Stomach smooth muscle (tissue), 2 donors: ENCODE data around the gene BYSL.

Experiments
- H3K27ac ChIP-seq: one replicate; pipeline ENCODE4 v1.7.0; 2013; ENCODE audit warnings: mild to moderate bottlenecking, low read length, inconsistent platforms
- H3K27me3 ChIP-seq, 2 donors: one replicate each; pipeline ENCODE4 v1.7.0; 2013; ENCODE audit warnings: low read length in 2 of 2; ENCODE audit not compliant: insufficient read depth in 2 of 2, control insufficient read depth in 1 of 2
- H3K36me3 ChIP-seq, 2 donors: one replicate each; pipeline ENCODE4 v1.7.0; 2013; ENCODE audit warnings: low read length in 2 of 2; ENCODE audit not compliant: control insufficient read depth in 2 of 2, insufficient read depth in 2 of 2
- H3K4me1 ChIP-seq: one replicate; pipeline ENCODE4 v1.7.0; 2013; ENCODE audit warnings: low read length; ENCODE audit not compliant: control insufficient read depth, insufficient read depth
- H3K4me3 ChIP-seq, 2 donors: one replicate each; pipeline ENCODE4 v1.7.0; 2013; ENCODE audit warnings: low read length in 2 of 2
- H3K9ac ChIP-seq, 2 donors: one replicate each; pipeline ENCODE4 v1.7.0; 2013; ENCODE audit warnings: low read length in 2 of 2, mild to moderate bottlenecking in 1 of 2
- H3K9me3 ChIP-seq, 2 donors: one replicate each; pipeline ENCODE4 v1.7.0; 2013; ENCODE audit warnings: low read length in 2 of 2; ENCODE audit not compliant: control insufficient read depth in 2 of 2
- donor health status: healthy.
- donor health status: Pancreatic carcinoma.

The BYSL gene

DNA sequence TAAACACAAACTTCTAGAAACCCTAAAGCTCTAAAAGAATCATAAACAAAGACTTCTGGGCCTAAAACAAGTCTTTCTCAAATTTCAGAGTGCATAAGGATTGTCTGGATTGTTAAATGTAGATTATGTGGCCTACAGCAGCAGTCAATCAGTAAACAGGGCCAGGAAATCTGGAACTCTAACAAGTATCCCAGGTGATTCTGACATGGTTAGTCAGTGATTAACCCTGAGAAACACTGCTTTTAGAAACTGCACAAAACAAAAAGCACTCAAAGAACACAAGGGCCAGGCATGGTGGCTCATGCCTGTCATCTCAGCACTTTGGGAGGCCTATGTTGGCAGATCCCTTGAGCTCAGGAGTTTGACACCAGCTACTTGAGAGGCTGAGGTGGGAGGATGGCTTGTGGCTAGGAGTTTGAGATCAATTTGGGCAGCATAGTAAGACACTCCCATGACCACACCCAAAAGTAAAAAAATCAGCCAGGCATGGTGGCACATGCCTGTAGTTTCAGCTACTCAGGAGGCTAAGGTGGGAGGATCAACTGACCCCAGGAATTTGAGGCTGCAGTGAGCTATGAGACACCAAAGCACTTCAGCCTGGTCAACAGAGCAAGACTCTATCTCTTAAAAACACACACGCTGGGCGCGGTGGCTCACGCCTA lies 6.3 kb upstream of the BYSL start:
- Histone ChIP-seq H3K36me3 (peaks cover 13 to 27% of the 10 kb centered on the region in 2 donors), H3K27ac (no peak overlapping the region), H3K4me3 (no peak overlapping the region), H3K9me3 (no peaks in the 10 kb centered on the region), H3K4me1 (peaks cover 5% of the 10 kb centered on the region), H3K9ac (no peak overlapping the region), H3K27me3 (no peaks in the 10 kb centered on the region)

GRCh38 chr6:41917528-41917927 lies 3.8 kb upstream of the BYSL start:
- H3K27me3 ChIP-seq = no peaks in the 10 kb centered on the region
- H3K9ac ChIP-seq = no peak overlapping the region
- H3K36me3 ChIP-seq = peaks cover 13 to 27% of the 10 kb centered on the region in 2 donors
- H3K9me3 ChIP-seq = no peaks in the 10 kb centered on the region
- no peak overlapping the region for H3K27ac ChIP-seq
- H3K4me1 ChIP-seq = peaks cover 20% of the 10 kb centered on the region
- H3K4me3 ChIP-seq = no peak overlapping the region

DNA sequence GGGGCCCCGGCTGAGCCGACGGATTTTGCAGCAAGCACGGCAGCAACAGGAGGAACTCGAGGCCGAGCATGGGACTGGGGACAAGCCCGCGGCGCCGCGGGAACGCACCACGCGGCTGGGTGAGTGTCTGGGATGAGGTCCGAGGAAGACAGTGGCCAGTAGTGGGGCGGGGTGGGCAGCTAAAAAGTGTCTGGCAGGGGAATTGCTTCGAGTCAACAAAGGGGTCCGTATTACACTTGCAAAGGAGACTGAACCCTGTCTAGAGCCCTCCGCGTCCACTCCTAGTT lies 356 bp downstream of the BYSL start:
- Histone ChIP-seq H3K4me1 (peaks cover 20% of the 10 kb centered on the region), H3K9me3 (no peaks in the 10 kb centered on the region), H3K9ac (peak overlapping the region; percentile 88 to 99), H3K4me3 (peak overlapping the region; percentile 98 to 99), H3K27ac (peak overlapping the region; percentile 98), H3K27me3 (no peaks in the 10 kb centered on the region), H3K36me3 (peaks cover 1 to 2% of the 10 kb centered on the region in 2 donors)

DNA sequence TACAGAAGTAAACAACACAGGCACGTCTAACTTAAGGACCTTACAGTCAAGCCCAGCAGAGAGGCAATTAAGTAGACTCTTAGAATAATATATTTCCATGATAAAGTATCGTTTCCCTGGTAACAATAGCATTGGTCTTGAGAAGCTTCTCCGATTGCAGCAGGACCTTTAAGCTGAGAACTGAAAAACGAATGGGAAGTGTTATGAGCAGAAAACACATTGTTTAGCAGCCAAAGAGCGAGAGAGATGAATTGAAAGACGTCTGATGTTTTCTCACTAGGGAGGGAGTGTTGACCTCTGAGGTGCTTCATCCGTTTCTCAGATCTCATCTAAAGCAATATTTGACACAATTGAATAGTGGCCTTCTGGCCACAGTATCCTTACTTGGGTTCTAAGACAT lies 855 bp downstream of the BYSL start:
- H3K9ac ChIP-seq = peak overlapping the region; percentile 88 to 99
- H3K4me3 ChIP-seq = peak overlapping the region; percentile 98 to 99
- peaks cover under 1 to 3% of the 10 kb centered on the region in 2 donors for H3K36me3 ChIP-seq
- H3K9me3 ChIP-seq = no peaks in the 10 kb centered on the region
- H3K4me1 ChIP-seq = peaks cover 20% of the 10 kb centered on the region
- no peaks in the 10 kb centered on the region for H3K27me3 ChIP-seq
- no peak overlapping the region for H3K27ac ChIP-seq

- H3K9me3 ChIP-seq = no peaks in the 10 kb centered on the region
- no peak overlapping the region for H3K9ac ChIP-seq
- peaks cover 43 to 44% of the 10 kb centered on the region in 2 donors for H3K36me3 ChIP-seq
- no peak overlapping the region for H3K27ac ChIP-seq
- no peak overlapping the region for H3K4me3 ChIP-seq
- H3K4me1 ChIP-seq = peaks cover 2% of the 10 kb centered on the region
- no peaks in the 10 kb centered on the region for H3K27me3 ChIP-seq
Observed at GRCh38 chr6:41927253-41927652, 6.0 kb downstream of the BYSL start.

- no peak overlapping the region for H3K27ac ChIP-seq
- H3K9ac ChIP-seq = no peak overlapping the region
- H3K27me3 ChIP-seq = no peaks in the 10 kb centered on the region
- H3K4me3 ChIP-seq = no peak overlapping the region
- H3K36me3 ChIP-seq = peaks cover 59 to 64% of the 10 kb centered on the region in 2 donors
- H3K4me1 ChIP-seq = no peaks in the 10 kb centered on the region
- no peaks in the 10 kb centered on the region for H3K9me3 ChIP-seq
Observed at GRCh38 chr6:41929924-41930323, 8.6 kb downstream of the BYSL start.

GRCh38 chr6:41931792-41932191 lies 10.5 kb downstream of the BYSL start:
- Histone ChIP-seq H3K36me3 (peaks cover 72% of the 10 kb centered on the region in 2 donors), H3K27ac (no peak overlapping the region), H3K9me3 (no peaks in the 10 kb centered on the region), H3K27me3 (no peaks in the 10 kb centered on the region), H3K4me1 (peaks cover 10% of the 10 kb centered on the region), H3K9ac (no peak overlapping the region), H3K4me3 (no peak overlapping the region)

DNA sequence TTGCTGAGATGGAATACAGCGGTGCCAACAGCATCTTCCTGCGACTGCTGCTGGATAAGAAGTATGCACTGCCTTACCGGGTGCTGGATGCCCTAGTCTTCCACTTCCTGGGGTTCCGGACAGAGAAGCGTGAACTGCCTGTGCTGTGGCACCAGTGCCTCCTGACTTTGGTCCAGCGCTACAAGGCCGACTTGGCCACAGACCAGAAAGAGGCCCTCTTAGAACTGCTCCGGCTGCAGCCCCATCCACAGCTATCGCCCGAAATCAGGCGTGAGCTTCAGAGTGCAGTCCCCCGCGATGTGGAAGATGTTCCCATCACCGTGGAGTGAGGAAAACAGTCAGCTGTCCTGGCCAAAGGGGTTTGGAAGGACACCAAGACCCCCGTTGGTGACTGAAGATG lies 11.1 kb downstream of the BYSL start:
- Histone ChIP-seq H3K4me3 (no peak overlapping the region), H3K27me3 (no peaks in the 10 kb centered on the region), H3K9me3 (no peaks in the 10 kb centered on the region), H3K4me1 (peaks cover 11% of the 10 kb centered on the region), H3K27ac (no peak overlapping the region), H3K9ac (no peak overlapping the region), H3K36me3 (peaks cover 70% of the 10 kb centered on the region in 2 donors)

DNA sequence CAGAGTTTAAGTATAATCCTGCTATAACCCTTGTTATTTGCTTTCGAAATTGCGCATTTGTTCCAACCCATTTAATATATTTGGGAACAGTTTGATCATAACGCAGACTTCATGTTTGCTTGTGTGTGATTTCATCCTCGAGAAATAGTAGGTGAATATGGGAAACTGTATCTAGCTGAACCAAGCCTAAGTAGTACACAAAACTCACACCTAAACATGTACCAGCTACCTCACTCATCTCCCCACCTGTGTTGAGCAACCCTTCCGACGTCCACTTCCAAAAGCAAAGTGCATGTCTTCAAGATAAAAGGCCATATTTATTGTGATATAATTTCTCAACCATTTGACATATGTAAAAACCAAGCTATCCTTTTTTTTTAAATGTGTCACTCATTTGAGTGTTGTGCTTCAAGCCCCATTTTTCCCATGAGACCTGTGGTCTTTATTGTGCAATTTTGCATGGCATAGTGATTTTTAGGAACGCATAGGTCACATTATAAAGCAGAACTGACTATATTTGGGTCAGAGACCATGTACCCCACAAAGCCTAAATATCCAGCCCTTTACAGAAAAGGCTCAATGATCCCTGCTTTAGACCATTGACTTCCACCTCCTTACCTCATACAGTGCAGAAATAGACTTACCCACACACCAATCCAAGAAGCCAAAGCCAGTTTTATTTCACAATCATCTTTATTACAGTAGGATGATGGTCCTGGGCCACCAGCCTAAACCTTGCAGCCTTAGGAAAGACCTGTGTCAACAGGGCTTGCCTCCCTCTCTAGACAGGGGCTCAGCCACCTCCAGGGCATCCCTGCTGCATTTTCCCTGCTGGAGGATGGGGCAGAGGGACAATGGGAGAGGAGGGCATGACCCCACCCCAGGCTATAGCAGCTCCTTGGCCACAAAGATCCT lies 13.2 kb downstream of the BYSL start:
- H3K4me3 ChIP-seq = no peak overlapping the region
- no peak overlapping the region for H3K27ac ChIP-seq
- peaks cover 51 to 55% of the 10 kb centered on the region in 2 donors for H3K36me3 ChIP-seq
- H3K4me1 ChIP-seq = peaks cover 28% of the 10 kb centered on the region
- no peaks in the 10 kb centered on the region for H3K27me3 ChIP-seq
- no peaks in the 10 kb centered on the region for H3K9me3 ChIP-seq
- no peak overlapping the region for H3K9ac ChIP-seq

DNA sequence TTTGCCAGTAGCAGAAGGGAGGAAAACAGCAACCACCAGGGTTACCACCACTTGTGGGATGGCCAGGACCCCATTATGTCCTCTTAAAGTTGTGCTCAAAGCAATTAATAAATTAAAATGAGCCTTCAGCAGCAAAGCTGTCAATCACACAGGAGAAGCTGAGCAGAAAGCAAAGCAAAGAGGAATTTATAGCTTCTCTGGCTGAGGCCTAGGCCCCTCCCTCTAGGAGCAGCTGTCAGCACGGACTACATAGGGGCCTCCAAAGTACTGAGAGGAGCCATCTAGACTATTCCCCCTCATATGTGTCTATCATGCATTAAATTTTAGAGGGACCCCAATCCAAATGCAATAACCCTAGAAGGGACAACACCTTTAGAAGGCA lies 13.9 kb downstream of the BYSL start:
- Histone ChIP-seq H3K4me3 (no peak overlapping the region), H3K27ac (no peak overlapping the region), H3K27me3 (no peaks in the 10 kb centered on the region), H3K9me3 (no peaks in the 10 kb centered on the region), H3K36me3 (peaks cover 44 to 49% of the 10 kb centered on the region in 2 donors), H3K9ac (no peak overlapping the region), H3K4me1 (peaks cover 34% of the 10 kb centered on the region)

DNA sequence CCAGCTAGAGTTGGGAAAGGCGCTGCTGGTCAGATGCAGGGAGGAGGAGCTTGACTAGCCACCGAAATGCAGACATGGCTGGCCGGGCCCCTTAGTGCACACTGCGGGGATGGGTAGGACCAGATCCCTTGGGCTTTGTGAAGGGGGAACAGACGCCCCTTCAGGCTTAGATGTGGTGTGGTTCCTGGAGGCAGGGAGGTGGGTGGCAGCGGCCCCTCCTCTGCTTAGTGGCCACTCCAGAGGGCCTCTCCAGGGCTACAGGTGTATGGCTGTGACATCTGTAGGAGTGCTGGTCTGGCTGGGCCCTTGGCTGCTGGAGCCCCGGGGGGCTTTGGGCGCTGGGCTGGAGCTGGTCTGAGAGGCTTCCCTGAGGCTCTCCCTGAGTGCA lies 14.4 kb downstream of the BYSL start:
- Histone ChIP-seq H3K9ac (no peak overlapping the region), H3K27me3 (no peaks in the 10 kb centered on the region), H3K4me1 (peaks cover 39% of the 10 kb centered on the region), H3K9me3 (no peaks in the 10 kb centered on the region), H3K27ac (no peak overlapping the region), H3K36me3 (peaks cover 41 to 45% of the 10 kb centered on the region in 2 donors), H3K4me3 (no peak overlapping the region)
